ENCODE data around the gene MDP1. TPM values are rescaled to one million over a fixed set of nuclear protein-coding genes. Genes with fewer than 3 reads are reported as not detected.

The MDP1 gene
- total RNA-seq, 1 donor from 2014 or later: 58.8 TPM

DNA sequence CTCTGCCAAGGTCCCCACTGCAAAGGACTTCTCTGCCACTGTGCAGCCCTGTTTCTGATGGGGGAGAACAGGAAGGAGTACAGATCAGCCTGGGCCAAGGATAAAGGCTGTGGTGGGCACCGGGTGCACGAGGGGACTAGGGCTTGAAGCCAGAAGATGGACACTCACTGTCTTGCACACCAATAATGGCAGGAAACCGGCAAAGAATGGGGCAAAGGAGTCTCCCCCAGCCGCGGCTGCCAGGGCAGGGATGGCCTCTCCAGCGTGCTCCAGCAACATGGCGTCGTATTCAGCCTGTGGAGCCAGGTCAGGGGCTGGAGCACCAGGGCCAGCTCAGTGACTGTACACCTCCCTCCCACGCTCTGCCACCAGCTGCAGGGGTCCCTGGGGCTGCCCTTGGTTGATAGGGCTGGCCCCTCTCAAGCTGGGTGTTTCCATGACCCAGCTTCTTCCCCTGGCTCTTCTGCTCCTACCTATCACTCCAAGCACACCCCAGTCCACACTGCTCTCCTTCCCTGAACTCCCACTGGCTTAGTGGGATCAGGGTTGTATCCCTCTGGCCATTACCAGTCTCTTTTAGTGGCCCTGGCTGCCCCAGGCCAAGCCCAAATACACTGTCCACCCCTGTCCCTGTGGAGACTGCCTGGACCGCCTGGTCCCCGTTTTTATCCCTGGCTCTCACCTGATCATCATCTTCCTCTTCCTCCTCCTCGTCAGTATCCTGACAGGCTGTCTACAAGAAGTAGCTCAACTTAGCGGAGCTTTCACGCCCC lies 33.6 kb downstream of the MDP1 start:
- TF ChIP-seq, protein P1, sequence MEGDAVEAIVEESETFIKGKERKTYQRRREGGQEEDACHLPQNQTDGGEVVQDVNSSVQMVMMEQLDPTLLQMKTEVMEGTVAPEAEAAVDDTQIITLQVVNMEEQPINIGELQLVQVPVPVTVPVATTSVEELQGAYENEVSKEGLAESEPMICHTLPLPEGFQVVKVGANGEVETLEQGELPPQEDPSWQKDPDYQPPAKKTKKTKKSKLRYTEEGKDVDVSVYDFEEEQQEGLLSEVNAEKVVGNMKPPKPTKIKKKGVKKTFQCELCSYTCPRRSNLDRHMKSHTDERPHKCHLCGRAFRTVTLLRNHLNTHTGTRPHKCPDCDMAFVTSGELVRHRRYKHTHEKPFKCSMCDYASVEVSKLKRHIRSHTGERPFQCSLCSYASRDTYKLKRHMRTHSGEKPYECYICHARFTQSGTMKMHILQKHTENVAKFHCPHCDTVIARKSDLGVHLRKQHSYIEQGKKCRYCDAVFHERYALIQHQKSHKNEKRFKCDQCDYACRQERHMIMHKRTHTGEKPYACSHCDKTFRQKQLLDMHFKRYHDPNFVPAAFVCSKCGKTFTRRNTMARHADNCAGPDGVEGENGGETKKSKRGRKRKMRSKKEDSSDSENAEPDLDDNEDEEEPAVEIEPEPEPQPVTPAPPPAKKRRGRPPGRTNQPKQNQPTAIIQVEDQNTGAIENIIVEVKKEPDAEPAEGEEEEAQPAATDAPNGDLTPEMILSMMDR (IDR thresholded peaks at IDR 0.05): no peak
- Histone ChIP-seq H3K4me3 (no peak overlapping the region), H3K27me3 (no peaks in the 10 kb centered on the region), H3K36me3 (peaks cover 46 to 84% of the 10 kb centered on the region in 2 donors), H3K9me3 (no peaks in the 10 kb centered on the region), H3K4me1 (no peaks in the 10 kb centered on the region), H3K27ac (no peak overlapping the region)
- no peak for DNase-seq (ENCODE audit: low spot score in 2 of 2)
- intact Hi-C loops (cut with DNase I): no loop called here

DNA sequence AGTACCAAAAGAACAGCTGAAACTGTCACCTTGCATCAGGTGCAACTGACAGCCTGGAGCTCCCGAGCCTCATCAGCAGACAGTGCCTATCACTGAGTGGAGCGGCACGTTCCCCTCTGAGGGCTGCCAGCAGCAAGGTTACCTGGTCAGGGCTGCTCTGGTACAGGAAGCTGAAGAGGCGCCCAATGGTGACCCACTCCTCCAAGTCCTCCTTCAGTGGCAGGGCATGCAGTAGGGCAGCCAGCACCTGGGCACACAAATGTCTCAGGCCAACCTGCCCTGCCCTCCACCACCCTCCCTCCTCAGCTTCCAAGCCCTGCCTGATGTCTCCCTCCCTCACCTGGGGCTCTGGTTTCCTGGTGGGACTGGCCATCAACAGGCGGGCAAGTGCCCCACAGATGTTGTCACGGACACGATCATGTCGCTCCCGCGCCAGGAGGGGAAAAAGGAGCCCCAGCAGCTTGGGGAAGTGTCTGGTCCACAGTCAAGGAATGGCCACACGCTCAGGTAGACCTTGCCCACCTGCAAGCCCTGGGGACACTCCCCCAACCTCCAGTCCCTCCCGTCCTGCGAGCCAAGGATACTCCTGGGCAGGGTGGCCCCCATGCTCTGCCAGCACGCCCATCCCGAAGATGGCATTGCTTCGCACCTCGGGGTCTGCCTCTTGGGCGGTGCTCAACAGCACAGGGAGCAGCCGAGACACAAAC lies 34.3 kb downstream of the MDP1 start:
- peaks cover 46 to 89% of the 10 kb centered on the region in 2 donors for H3K36me3 ChIP-seq
- TF ChIP-seq, protein P1 (IDR thresholded peaks at IDR 0.05): no peak
- no peaks in the 10 kb centered on the region for H3K4me1 ChIP-seq
- H3K4me3 ChIP-seq: no peak overlapping the region
- H3K27me3 ChIP-seq: no peaks in the 10 kb centered on the region
- H3K9me3 ChIP-seq: no peaks in the 10 kb centered on the region
- intact Hi-C loops (cut with DNase I): no loop called here
- no peak for DNase-seq (ENCODE audit: low spot score in 2 of 2)
- H3K27ac ChIP-seq: no peak overlapping the region

DNA sequence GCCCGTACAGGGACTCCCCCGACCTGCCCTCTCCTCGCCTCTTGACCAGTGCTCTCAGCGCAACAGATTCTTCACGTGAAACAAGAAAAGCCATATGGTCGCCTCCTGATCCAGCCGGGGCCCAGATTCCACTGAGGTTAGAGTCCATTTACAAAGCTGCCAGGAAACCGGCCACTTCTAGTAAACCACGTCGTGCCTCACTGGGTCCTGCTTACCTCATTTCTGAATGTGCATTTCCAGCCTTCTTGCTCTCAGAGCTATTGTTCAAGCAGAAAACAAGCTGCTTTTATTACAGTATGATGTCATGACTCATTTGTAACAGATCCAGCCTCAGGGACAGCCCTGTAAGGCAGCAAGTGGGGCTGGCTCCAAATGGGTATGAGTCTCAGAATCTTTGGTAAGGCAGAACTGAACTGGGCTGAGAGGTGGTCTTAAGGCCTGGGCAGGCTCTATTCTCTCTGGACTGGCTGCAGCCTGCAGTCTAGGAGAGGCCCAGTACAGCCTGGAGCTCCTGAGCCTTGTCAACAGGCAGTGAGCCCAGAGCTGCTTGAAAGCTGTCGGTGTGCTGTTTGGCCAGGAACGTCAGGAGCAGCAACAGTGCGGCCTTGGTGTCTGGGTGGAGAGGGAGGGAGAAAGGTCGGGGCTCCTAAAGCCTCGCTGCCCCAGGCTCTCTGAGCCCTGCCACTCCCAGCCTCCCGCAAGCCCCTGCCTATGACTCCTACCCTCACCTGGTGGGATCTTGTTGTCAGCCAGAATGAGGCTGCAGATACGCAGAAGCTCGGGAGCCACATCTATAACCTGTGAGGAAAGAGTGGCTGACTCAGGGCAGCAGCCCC lies 35.7 kb downstream of the MDP1 start:
- H3K4me3 ChIP-seq: no peak overlapping the region
- H3K4me1 ChIP-seq: no peaks in the 10 kb centered on the region
- intact Hi-C loops (cut with DNase I): no loop called here
- TF ChIP-seq, protein P1 (IDR thresholded peaks at IDR 0.05): no peak
- DNase-seq (ENCODE audit: low spot score in 2 of 2): no peak
- peaks cover 41 to 76% of the 10 kb centered on the region in 2 donors for H3K36me3 ChIP-seq
- no peaks in the 10 kb centered on the region for H3K27me3 ChIP-seq
- H3K27ac ChIP-seq: peak overlapping the region; percentile 58 to 63
- no peaks in the 10 kb centered on the region for H3K9me3 ChIP-seq

DNA sequence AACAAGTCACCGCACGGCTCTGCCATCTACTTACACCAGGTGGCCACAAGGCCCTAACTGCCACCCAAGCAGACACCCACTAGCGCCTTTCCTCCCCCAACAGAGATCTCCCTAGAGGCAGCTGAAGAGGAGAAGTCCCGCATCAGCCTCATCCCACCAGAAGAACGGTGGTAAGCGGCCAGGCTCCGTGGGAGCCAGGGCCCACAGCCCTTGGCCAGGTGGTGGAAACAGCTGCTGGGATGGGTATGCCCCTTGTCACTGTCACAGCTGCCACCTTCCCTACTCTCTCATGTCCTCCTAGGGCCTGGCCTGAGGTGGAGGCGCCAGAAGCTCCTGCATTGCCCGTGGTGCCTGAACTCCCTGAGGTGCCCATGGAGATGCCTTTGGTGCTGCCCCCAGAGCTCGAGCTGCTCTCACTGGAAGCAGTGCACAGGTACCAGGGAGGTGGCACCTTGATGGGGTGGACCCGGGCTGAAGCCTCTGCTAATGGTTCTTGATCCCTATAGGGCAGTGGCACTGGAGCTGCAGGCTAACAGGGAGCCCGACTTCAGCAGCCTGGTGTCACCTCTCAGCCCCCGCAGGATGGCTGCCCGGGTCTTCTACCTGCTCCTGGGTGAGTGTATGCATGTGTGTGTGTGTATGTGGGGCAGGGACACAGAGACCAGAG lies 36.4 kb downstream of the MDP1 start:
- Histone ChIP-seq H3K36me3 (peaks cover 40 to 68% of the 10 kb centered on the region in 2 donors), H3K4me3 (no peak overlapping the region), H3K27ac (peak overlapping the region; percentile 58 to 63), H3K9me3 (no peaks in the 10 kb centered on the region), H3K27me3 (no peaks in the 10 kb centered on the region), H3K4me1 (no peaks in the 10 kb centered on the region)
- no peak for DNase-seq (ENCODE audit: low spot score in 2 of 2)
- intact Hi-C loops (cut with DNase I): no loop called here
- TF ChIP-seq, protein P1 (IDR thresholded peaks at IDR 0.05): no peak

Measured in ascending aorta (tissue), 2 donors.